Activated T-cell treated with anti-CD3 and anti-CD28 coated beads, Interleukin-2, amount 50 U/mL, for 72 hours (primary cell): Measurements from ENCODE around the gene PTPDC1. TPM values are rescaled to one million over a fixed set of nuclear protein-coding genes. Genes with fewer than 3 reads are reported as not detected.

Experiments
- ATAC-seq, 2 donors: fragments of 150-1000 bp; cut with Tn5 transposase; replicated peaks in 1 of 2; 2 replicates each; pipeline ENCODE4 v1.10.0; 2021; ENCODE audit warnings: moderate library complexity in 2 of 2, mild to moderate bottlenecking in 1 of 2
- DNase-seq, 2 donors: peaks; one replicate each; pipeline ENCODE4 v3.0.0; 2021 to 2022; ENCODE audit warnings: mixed read lengths in 1 of 2
- H3K27ac Mint-ChIP-seq: one replicate; pipeline ENCODE4 v1.8.0; 2022; ENCODE audit warnings: mild to moderate bottlenecking, moderate library complexity, mixed read lengths
- H3K27me3 Mint-ChIP-seq: one replicate; pipeline ENCODE4 v1.8.0; 2022; ENCODE audit warnings: low read depth, mixed read lengths
- H3K36me3 Mint-ChIP-seq, 2 donors: one replicate each; pipeline ENCODE4 v1.8.0; 2022; ENCODE audit warnings: mixed read lengths in 2 of 2, mild to moderate bottlenecking in 1 of 2; ENCODE audit not compliant: insufficient read depth in 2 of 2
- H3K4me1 Mint-ChIP-seq: one replicate; pipeline ENCODE4 v1.8.0; 2022; ENCODE audit warnings: low read depth, mixed read lengths
- H3K4me3 Mint-ChIP-seq, 2 donors: one replicate each; pipeline ENCODE4 v1.8.0; 2022; ENCODE audit warnings: mild to moderate bottlenecking in 2 of 2, mixed read lengths in 2 of 2, moderate library complexity in 2 of 2
- H3K9me3 Mint-ChIP-seq, 2 donors: one replicate each; pipeline ENCODE4 v1.8.0; 2022; ENCODE audit warnings: mixed read lengths in 2 of 2
- total RNA-seq, 2 donors: library from RNA; stranded (reverse); gene quantifications; one replicate each; pipeline ENCODE4 v1.2.3, GENCODE V29; 2022

PTPDC1 gene, protein sequence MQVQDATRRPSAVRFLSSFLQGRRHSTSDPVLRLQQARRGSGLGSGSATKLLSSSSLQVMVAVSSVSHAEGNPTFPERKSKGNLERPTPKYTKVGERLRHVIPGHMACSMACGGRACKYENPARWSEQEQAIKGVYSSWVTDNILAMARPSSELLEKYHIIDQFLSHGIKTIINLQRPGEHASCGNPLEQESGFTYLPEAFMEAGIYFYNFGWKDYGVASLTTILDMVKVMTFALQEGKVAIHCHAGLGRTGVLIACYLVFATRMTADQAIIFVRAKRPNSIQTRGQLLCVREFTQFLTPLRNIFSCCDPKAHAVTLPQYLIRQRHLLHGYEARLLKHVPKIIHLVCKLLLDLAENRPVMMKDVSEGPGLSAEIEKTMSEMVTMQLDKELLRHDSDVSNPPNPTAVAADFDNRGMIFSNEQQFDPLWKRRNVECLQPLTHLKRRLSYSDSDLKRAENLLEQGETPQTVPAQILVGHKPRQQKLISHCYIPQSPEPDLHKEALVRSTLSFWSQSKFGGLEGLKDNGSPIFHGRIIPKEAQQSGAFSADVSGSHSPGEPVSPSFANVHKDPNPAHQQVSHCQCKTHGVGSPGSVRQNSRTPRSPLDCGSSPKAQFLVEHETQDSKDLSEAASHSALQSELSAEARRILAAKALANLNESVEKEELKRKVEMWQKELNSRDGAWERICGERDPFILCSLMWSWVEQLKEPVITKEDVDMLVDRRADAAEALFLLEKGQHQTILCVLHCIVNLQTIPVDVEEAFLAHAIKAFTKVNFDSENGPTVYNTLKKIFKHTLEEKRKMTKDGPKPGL
- total RNA-seq: 1 to 10 TPM; 9.2 to 10.0 TPM

DNA sequence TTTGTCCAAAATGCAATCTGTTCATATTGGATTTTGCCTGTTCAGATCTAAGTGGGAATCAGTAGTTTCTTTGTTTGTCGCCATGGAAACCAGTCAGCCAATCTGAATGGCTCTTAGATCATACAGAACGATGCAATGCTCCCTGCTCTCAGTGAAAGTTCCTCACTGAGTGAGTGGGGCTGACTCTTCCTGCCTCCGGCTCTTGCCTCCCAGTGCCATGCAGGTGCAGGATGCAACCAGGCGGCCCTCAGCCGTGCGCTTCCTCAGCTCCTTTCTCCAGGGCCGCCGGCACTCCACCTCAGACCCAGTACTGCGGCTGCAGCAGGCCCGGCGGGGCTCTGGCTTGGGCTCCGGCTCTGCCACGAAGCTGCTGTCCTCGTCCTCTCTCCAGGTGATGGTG, at the start of gene PTPDC1:
TSS of gene PTPDC1 (plus strand) at position 151 of the 400 bp plus-strand sequence. CDS start at position 218, 67 bp downstream.
- peaks cover 6% of the 10 kb centered on the region for H3K4me1 Mint-ChIP-seq
- no peaks in the 10 kb centered on the region for H3K36me3 Mint-ChIP-seq
- peak; percentile 20 to 33 for ATAC-seq
- DNase-seq: no peak
- H3K4me3 Mint-ChIP-seq: no peak within 1 kb of the TSS
- no peak within 1 kb of the TSS for H3K27ac Mint-ChIP-seq
- H3K27me3 Mint-ChIP-seq: no peaks in the 10 kb centered on the region
- H3K9me3 Mint-ChIP-seq: no peaks in the 10 kb centered on the region

DNA sequence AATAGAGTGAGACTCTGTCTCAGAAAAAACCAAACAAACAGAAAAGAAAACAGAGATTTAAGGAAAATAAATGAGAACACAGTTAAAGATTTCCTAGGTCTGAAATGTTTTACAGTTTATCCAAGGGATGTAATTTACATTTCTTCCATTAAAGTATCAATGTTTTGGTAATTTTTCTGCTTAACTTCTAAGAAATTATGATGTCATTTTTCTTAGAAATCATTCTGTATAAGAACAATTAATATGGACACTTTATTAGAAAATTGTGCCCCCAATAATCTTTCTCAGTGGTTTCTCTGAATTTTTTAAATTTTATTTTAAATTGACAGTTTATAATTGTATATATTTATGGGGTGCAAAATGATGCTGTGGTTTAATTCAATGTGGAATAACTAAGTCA, 49.8 kb upstream of the PTPDC1 start:
- Mint-ChIP-seq H3K9me3 (no peaks in the 10 kb centered on the region), H3K4me1 (peaks cover 25% of the 10 kb centered on the region), H3K27ac (no peak overlapping the region), H3K27me3 (no peaks in the 10 kb centered on the region), H3K4me3 (no peak overlapping the region), H3K36me3 (peaks cover 3 to 5% of the 10 kb centered on the region in 2 donors)
- ATAC-seq: no peak
- no peak for DNase-seq

DNA sequence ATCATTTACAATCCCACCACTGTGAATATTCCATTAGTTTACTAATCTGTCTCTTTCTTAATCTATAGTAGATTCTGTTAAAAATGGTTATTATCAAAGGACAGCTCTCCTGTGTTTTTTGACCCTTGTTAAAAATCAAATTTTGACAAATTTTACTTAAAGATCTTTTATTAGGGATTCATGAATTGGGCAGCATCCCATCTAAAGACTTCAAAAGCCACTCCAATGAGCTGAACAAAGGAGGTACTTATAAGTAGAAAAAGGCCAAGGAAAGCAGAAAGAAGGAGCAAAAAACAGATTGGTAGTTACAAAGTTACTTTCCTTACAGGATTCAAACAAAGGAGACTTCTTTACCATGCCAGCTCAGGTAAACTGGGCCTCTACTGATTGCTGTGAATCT, 44.5 kb upstream of the PTPDC1 start:
- no peak for DNase-seq
- Mint-ChIP-seq H3K4me1 (peaks cover 10% of the 10 kb centered on the region), H3K27ac (no peak overlapping the region)

DNA sequence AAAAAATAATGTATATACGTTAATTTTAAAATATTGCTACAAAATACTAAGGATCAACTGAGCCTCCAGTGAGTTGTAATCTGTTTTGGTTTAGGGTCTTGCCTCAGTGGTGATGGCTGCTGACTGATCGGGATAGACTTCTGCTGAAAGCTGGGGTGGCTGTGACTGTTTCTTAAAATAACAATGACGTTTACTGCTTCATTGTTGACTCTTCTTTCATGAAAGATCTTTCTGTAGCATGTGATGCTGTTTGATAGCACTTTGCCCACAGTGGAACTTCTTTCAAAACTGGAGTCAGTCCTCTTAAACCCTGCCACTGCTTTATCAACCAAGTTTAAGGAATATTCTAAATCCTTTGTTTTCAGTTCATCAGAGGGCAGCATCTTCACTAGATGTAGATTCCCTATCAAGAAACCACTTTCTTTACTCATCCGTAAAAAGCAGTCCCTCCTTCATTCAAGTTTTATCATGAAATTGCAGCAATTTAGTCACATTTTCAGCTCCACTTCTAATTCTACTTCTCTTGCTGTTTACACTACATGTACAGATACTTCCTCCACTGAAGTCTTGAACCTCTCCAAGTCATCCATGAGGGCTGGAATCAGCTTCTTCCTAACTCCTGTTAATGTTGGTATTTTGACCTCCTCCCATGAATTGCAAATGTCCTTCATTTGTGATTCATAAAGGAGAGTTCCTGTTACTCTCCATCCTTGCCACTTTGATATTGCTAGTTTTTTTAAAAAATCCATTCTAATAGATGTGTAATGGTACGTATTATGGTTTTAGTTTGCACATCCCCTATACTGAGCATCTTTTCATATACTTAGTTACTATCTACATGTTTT, 41.5 kb upstream of the PTPDC1 start:
- Mint-ChIP-seq H3K36me3 (peaks cover 2 to 4% of the 10 kb centered on the region in 2 donors), H3K4me1 (no peaks in the 10 kb centered on the region), H3K9me3 (peaks cover 0 to 3% of the 10 kb centered on the region in 2 donors), H3K27me3 (no peaks in the 10 kb centered on the region), H3K27ac (no peak overlapping the region), H3K4me3 (no peak overlapping the region)
- DNase-seq (no peak), ATAC-seq (no peak)

More for the DNA sequence above, 44.5 kb upstream of the PTPDC1 start:
- ATAC-seq: no peak
- H3K9me3 Mint-ChIP-seq: no peaks in the 10 kb centered on the region
- peaks cover 0 to 2% of the 10 kb centered on the region in 2 donors for H3K36me3 Mint-ChIP-seq
- H3K4me3 Mint-ChIP-seq: no peak overlapping the region
- H3K27me3 Mint-ChIP-seq: no peaks in the 10 kb centered on the region

DNA sequence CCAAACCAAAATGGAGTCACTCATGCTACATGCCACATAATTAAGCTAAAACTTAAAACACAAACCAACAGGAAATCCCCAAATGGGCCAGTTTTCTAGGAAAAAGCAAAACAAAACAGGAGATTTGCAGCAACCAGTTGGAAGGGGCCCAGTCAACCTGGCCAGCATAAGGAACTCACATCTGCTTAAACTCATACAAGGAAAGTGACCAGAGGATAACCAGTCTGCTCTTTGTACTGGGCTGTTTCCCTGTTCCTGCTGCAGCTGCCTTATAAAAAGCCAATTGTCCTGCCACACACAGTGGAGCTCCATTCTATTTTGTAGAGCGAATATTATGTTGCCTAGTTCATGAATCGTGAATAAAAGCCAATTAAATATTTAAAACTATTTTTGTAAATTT, 29.5 kb upstream of the PTPDC1 start:
- ATAC-seq (no peak), DNase-seq (no peak)
- H3K27ac Mint-ChIP-seq: no peak overlapping the region
- H3K9me3 Mint-ChIP-seq: peaks cover 2 to 3% of the 10 kb centered on the region in 2 donors
- no peak overlapping the region for H3K4me3 Mint-ChIP-seq
- H3K36me3 Mint-ChIP-seq: peaks cover 1 to 5% of the 10 kb centered on the region in 2 donors
- no peaks in the 10 kb centered on the region for H3K27me3 Mint-ChIP-seq
- no peaks in the 10 kb centered on the region for H3K4me1 Mint-ChIP-seq

DNA sequence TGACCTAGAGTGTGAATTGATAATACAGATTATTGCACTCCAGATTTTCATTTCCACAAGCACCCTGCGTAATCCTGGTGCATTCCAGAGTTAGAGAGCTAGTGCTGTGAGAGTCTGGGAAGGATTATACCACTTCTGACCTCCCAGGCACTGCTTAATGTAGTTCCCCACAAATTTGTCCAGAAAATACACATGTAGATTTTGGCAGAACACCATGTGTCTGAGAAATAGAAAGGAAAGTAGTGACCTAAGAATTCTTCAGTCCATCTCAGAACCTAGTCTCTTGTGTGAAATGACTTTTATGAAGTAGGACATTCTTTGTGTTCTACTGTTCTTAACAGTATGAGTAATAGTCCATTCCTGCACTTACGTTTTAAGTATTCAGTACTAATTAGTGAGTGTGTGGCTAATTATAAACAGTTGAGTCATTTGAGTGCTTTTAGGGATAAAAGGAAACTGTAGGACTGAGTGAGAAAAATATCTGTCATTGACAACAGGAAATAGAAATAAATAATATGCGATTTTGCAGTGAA, 27.8 kb upstream of the PTPDC1 start:
- Mint-ChIP-seq H3K4me3 (no peak overlapping the region), H3K36me3 (peaks cover 1 to 3% of the 10 kb centered on the region in 2 donors), H3K27ac (no peak overlapping the region), H3K4me1 (no peaks in the 10 kb centered on the region), H3K9me3 (peaks cover 0 to 2% of the 10 kb centered on the region in 2 donors), H3K27me3 (no peaks in the 10 kb centered on the region)
- peak in 1 of 2 donors; percentile 38 for ATAC-seq
- no peak for DNase-seq

DNA sequence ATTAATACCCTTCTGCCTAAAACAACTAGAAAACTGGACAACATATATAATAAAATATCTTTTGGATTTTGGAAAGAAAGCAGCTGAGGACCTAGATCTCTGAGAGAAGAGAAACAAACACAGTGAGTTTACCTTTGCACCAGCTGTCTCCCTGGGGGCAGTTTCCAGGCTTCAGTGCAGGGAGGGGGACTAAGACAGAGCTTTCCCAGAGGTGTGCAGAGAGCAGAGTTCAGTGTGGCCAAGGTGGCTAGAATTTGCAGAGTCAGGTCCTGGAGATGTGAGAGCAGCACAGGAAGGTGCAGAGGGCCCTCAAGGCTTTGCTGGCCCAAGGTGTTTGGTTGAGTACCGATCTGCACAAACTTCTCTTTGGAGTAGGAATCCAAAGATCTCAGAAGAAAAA, 26.3 kb upstream of the PTPDC1 start:
- Mint-ChIP-seq H3K4me3 (no peak overlapping the region), H3K4me1 (no peaks in the 10 kb centered on the region), H3K36me3 (peaks cover 6 to 7% of the 10 kb centered on the region in 2 donors), H3K27me3 (no peaks in the 10 kb centered on the region), H3K27ac (no peak overlapping the region), H3K9me3 (peaks cover 0 to 6% of the 10 kb centered on the region in 2 donors)
- DNase-seq (no peak), ATAC-seq (no peak)

DNA sequence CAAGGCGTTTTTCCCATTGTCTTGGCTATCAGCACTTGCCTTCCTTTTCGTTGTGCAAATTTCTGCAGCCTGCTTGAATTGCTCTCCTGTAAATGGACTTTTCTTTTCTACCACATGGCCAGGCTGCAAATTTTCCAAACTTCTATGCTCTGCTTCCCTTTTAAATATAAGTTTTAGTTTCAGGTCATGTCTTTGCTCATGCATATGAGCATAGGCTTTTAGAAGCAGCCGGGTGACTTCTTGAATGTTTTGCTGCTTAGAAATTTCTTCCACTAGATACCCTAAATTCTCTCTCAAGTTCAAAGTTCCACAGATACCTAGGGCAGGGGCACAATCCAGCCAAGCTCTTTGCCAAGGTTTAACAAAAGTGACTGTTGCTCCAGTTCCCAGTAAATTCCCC, 22.4 kb upstream of the PTPDC1 start:
- H3K9me3 Mint-ChIP-seq: peaks cover 0 to 6% of the 10 kb centered on the region in 2 donors

DNA sequence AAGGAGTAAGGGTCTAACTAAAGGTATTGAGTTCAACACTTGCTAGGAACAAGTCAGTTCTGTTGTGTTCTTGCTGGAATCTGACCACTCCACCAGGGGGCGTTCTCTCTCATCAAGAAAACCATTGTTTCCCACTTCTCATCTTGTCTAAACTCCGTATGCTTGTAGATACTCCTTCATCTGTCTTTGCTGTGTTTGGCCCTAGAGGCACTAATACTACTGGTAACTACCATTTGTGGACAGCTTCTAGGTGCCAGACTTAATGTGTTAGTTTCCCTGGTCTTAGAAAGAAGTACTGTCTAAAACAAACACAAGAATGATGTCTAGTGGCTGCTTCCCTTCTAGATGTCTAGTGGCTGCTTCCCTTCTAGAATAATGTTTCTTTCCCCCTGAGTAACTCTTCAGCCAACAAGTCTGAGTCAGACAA, 18.7 kb upstream of the PTPDC1 start:
- H3K9me3 Mint-ChIP-seq: peaks cover 0 to 6% of the 10 kb centered on the region in 2 donors
- no peak overlapping the region for H3K4me3 Mint-ChIP-seq
- H3K4me1 Mint-ChIP-seq: no peaks in the 10 kb centered on the region
- ATAC-seq: peak in 1 of 2 donors; percentile 57
- peak; percentile 67 to 76 for DNase-seq
- H3K36me3 Mint-ChIP-seq: peaks cover 5 to 6% of the 10 kb centered on the region in 2 donors
- H3K27ac Mint-ChIP-seq: no peak overlapping the region
- H3K27me3 Mint-ChIP-seq: no peaks in the 10 kb centered on the region

More for the DNA sequence above, 22.4 kb upstream of the PTPDC1 start:
- H3K4me1 Mint-ChIP-seq: no peaks in the 10 kb centered on the region
- no peak overlapping the region for H3K4me3 Mint-ChIP-seq
- H3K36me3 Mint-ChIP-seq: peaks cover 6 to 7% of the 10 kb centered on the region in 2 donors
- DNase-seq (no peak), ATAC-seq (no peak)
- no peak overlapping the region for H3K27ac Mint-ChIP-seq
- no peaks in the 10 kb centered on the region for H3K27me3 Mint-ChIP-seq

DNA sequence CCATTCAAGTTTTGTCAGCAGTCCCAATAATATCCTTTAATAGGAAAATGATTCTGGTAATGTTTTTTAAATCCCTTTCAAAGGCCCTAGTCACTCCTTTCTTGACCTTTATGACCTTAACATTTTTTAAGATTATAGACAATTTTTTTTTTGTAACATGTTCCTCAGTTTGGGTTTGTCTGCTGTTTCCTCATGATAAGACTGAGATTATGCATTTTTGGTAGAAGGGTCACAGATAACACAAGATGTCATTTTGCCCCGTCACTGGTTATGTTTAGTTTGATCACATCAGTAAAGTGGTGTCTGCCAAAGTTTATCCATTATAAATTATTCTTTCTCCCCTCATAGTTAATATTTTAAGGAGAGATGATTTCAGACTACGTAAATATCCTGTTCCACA, 16.0 kb upstream of the PTPDC1 start:
- Mint-ChIP-seq H3K4me3 (no peak overlapping the region), H3K27me3 (no peaks in the 10 kb centered on the region), H3K36me3 (no peaks in the 10 kb centered on the region), H3K4me1 (no peaks in the 10 kb centered on the region), H3K27ac (peak overlapping the region; percentile 26), H3K9me3 (peaks cover 0 to 2% of the 10 kb centered on the region in 2 donors)
- DNase-seq: no peak
- no peak for ATAC-seq

DNA sequence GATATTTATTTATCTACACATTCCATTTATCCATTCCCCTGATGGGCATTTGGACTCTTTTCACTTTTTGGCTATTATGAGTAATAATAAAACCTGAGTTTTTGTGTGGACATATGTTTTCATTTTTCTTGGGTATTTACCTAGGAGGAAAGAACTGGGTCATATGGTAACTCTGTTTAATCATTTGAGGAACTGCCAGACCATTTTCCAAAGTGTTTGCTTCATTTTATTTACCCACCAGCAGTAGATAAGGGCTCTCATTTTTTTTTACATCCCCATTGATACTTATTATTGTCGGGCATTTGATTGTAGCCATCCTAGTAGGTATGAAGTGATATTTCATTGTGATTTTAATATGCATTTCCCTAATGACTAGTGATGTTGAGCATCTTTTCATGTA, 7.7 kb upstream of the PTPDC1 start:
- H3K4me1 Mint-ChIP-seq: peaks cover 3% of the 10 kb centered on the region
- H3K4me3 Mint-ChIP-seq: no peak overlapping the region
- H3K36me3 Mint-ChIP-seq: no peaks in the 10 kb centered on the region
- no peaks in the 10 kb centered on the region for H3K9me3 Mint-ChIP-seq
- no peaks in the 10 kb centered on the region for H3K27me3 Mint-ChIP-seq
- ATAC-seq (no peak), DNase-seq (no peak)
- H3K27ac Mint-ChIP-seq: no peak overlapping the region

DNA sequence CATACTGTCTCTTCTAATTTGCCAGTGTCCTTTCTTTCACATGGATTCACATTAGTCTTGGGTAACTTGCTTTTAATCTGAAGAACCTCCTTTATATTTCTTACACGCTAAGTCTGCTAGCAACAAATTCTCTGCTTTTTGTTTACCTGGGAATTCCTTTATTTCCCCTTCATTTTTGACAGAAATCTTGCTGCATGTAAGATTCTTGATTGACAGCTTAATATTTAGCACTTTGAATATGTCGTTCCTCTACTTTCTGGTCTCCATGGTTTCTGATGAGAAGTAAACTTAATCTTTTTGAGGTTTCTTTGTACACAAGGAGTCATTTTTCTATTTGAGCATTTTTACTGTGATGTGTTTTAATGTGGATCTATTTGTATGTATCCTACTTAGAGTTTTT, 6.2 kb upstream of the PTPDC1 start:
- H3K36me3 Mint-ChIP-seq: no peaks in the 10 kb centered on the region
- H3K4me3 Mint-ChIP-seq: no peak overlapping the region
- DNase-seq (no peak), ATAC-seq (no peak)
- no peaks in the 10 kb centered on the region for H3K9me3 Mint-ChIP-seq
- no peaks in the 10 kb centered on the region for H3K27me3 Mint-ChIP-seq
- peaks cover 6% of the 10 kb centered on the region for H3K4me1 Mint-ChIP-seq
- no peak overlapping the region for H3K27ac Mint-ChIP-seq
